Stimulated activated CD4-positive, alpha-beta T cell treated with anti-CD3 and anti-CD28 coated beads, Interleukin-1b, Interleukin-23, amount 100 ng/mL, for 24 hours (primary cell): ENCODE results near the gene VPS16.
A peak's percentile ranks its signal among the peaks of the same experiment; 100 is the strongest.

ENCODE experiments used
- DNase-seq, 4 experiments: peaks; one replicate each; pipeline ENCODE4 v3.0.0-alpha.2; 2020; ENCODE audit warnings: low read depth in 4 of 4, low spot score in 1 of 4

VPS16 gene

GRCh38 chr20:2840138-2840966 is at the start of gene VPS16, which contains the start of gene PCED1A:
VPS16 (plus strand) TSS chr20:2840745; CDS start chr20:2840775, 30 bp downstream.
PCED1A (minus strand) TSS chr20:2840655; CDS start chr20:2839912, 743 bp downstream.
- peak; percentile 70 to 82 (median 76) for DNase-seq

DNA sequence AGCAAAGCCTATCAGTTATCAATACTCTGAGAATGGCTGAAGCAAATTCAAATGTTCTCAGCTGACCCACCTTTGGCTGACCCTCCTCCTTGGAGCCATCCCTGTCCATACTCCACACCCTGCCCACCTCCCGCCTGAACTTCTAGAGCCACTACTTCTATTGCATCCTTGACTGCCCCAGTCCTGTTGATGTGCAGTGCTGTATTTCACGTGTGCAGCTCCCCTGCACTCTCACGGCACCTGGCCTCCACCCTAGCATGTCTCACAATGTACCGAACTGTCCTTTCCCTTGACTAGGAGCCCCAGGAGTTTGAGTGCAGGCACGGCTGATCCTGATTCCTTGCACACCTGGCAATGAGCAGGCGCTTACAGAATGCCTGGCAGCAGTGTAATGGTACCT is 47.1 kb upstream of the VPS16 start:
- no peak for DNase-seq

DNA sequence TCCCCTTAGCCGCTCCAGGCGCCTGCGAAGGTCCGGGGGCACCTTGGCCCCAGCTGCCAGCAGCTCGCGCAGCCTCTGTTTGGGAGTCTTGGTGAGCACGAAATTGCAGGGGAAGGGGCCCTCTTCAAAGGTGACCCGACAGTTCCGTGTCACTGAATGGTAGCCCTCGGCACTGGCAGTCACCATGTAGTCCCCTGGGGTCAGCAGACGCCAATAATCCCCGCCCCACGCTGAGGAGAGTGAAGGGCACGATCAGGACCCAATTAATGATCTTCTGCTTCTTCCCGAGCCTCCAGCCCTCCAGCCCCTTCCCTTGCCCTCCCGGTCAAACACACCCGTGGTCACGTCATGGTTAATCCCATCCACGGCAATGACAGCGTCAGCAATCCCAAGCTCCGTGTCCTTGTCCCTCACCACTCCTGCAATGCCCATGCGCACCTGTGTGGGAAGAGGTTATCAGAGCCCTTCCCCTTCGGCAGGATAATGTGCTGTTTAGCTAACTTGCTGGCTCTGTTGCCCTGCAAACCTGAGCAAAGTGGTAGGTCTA is 46.3 kb upstream of the VPS16 start:
- DNase-seq, result no peak

DNA sequence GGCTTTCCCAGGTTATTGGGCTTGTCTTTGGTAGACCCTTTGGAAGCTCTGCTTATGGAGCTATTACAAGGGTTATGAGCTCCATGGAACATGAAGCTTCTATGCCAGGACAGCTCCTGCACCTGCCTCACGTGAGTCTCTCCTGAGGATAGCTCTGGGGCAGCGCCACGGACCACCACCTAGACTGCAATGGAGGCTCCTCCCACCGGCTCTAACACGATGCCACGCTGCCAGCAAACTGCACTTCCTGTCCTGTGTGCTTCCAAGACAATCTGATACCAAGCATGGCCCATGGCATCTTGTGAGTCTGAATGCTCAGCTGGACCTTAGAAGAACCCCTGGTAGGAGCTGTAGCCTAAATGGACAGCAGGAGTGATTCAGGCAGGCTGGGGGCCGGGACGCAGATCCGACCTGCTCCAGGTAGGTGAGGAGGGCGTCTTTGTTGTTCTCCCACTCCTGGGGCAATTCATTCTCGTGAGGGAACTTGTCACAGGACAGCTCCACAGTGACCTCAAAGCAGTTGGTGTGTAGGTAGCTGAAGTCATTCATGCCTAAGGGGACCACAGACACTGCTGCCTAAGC is 45.6 kb upstream of the VPS16 start:
- DNase-seq, result no peak

- DNase-seq, result no peak
These were observed 45.1 kb upstream of the VPS16 start for GRCh38 chr20:2795451-2795850.

DNA sequence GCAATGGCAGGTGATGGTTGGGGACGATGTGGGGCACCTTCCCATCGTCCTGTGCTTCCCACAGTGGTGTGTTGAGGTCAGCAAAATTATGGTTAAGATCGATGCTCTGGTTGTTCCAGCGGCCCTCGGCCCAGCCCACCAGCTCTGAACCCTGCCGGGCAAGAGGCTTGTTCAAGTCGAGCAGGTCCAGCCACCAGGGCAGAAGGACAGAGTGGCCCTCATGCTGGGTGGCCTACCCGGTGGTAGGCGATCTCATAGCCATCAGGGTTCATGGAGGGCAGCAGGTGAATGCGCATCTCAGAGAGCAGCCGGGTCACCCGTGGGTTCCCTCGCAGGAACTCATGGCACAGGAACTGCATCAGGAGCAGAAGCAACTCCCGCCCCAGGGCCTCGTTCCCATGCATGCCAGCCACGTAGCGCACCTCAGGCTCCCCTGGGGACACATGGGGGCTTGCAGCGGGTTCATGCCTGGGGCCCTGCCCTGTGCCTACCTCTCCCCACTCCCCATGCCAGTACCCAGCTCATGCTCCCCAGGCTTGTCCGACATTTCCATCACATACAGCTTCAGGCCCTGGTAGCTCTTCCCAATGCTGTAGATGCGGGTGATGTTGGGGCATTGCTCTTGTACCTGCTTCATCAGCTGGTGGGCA is 44.4 kb upstream of the VPS16 start:
- DNase-seq, result no peak

DNA sequence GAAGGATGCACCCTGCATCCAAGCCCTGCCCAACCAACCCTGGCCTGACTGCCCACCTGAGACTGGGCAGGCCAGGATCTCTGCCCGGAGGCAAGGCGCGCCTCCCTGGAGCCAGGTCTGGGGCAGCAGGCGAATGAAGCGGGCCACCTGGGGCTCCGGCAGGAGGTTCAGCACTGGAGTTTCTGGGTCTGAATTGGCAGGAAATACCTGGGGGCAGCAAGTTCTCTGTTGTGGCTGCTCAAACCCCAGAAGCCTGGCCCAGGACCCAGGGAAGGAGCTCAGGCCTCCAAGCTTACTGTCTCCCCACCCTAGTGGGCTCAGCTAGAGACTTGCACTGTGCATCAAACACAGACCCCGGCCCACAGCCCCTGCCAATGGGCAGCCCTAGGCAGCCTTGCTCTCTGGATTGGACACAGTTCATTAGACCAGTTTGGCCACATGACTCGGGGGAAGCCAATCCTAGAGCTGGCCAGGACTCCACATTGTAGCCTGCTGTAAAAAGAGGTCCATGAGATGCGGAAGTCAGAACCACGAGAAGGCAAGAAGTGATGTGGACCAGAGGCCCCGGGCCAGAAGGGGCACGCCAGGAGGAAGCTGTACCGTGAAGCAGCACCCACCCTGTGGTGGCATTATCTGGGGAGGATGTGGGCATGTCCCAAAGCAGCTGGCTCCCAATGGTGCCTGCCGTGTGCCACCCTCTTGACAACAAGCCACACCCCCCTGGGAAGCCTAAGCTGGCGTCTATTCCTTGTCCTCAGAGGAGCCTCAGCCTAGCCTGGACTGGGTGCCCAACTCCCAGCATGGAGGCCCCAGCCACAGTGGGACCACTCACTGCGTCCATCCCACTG is 43.2 kb upstream of the VPS16 start:
- no peak for DNase-seq

DNA sequence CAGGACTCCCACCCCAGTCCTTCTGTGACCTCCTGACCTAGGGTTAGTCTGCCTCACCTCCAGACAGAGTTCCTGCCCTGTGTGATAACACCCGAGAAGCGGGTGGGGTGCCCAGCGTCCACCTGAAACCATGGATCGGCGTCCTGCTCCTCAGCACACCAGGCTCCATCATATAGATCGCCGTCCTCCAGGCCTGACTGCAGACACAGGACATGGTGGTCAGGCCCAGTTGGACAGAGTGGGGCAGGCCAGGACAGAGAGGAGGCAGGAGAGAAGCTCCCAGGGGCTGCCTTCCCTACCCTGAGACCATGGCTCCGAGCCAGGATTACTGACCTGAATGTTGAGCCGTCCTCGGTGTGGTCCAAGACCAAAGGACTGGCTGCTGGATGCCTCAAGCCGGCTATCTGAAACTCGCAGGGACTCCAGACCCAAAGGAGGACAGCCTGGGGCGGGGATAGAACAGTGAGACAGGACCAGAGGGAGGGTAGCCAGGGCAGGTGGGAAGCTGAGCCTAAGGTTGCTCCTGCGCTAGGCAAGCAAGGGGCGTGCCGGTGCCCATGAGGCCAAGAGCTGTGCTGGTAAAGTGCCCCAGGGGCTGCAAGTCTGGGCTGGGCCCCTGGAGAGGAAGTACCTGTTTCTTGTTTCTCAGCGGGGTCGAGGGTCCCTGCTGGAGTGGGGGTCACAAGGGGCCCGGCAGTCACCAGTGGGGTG is 42.3 kb upstream of the VPS16 start:
- no peak for DNase-seq

- DNase-seq, result no peak
These were observed 41.7 kb upstream of the VPS16 start for GRCh38 chr20:2798814-2799213.

- DNase-seq, result no peak
These were observed 41.3 kb upstream of the VPS16 start for GRCh38 chr20:2799271-2799670.

DNA sequence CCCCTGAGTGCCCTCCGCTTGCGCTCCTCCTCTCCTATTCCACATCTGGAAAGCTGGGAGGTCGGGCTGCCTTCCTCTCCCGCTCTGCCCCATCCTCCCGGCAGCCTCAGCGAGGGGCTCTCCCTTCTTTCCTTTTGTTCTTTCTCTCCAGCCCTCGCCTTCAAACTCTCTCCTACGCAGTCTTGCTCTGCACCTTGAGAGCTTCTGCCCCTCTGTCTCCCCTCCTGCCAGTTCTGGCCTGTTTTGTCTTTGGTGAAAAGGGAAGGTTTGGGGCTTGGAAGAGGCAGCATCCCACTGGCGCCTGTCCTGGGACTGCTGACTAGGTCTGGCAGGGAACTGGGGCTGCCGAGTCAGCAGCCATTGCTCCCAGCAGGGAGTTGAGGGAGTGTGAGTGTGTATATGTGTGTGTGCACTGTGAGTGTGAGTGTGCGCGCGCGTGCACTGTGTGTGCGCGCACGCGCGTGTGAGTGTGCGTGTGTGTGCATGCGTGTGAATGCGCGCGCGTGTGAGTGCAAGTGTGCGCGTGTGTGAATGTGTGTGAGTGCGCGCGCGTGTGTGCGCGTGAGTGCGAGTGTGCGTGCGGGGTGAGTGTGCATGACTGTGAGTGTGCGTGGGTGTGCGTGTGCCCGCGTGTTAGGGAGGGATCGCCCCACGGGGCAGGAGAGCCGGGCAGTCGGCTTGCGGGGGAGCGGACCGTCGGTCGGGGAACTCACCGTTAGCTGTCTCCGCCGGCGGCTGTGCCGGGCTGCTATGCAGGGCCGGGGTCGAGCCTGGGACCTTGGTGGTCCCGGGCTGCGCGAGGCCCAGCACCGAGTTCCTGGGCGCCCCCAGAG is 40.6 kb upstream of the VPS16 start:
- no peak for DNase-seq

GRCh38 chr20:2800521-2801285 is 39.8 kb upstream of the VPS16 start, which contains the start of gene CPXM1:
CPXM1 (minus strand) TSS chr20:2800627; CDS start chr20:2800572, 55 bp downstream.
- DNase-seq, result no peak

- no peak for DNase-seq
These were observed 39.2 kb upstream of the VPS16 start for GRCh38 chr20:2801286-2801728.

- no peak for DNase-seq
These were observed 36.3 kb upstream of the VPS16 start for GRCh38 chr20:2804041-2804828.

GRCh38 chr20:2804852-2805688 is 35.5 kb upstream of the VPS16 start:
- no peak for DNase-seq

DNA sequence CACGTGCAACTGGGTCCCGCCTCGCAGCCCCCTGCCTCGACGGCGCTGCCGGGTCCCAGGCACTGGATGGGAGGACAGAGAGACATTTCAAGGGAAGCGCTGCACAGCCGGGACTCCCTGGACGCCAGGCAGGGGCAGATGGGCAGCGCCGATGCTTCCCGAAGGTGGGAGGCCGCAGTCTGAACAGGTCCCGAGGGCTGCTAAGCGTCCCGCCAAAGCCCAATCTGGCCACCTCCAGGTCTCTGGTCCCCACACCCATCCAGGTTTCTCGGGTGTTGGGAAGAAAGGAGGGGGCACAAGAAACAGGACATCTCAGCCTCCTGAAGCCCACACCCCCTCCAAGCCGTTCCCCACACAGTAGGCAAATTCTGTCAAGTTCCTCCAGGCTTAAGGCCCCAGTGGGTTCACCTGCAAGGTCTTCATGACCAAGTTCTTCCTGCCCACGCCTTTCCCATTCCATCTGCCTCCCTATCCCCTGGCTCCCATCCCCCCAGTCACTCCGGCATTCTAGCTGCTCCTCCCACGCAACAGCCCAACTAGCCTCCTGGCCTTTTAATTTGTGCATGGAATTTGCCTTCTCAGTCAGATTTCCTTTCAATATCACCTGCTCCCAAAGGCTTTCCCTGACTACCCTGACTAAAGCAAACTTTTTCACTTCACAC is 34.7 kb upstream of the VPS16 start:
- DNase-seq, result no peak
